Temporal lobe (tissue), 1 donor: ENCODE results near the gene ZSWIM3. TPM values are rescaled to one million over a fixed set of nuclear protein-coding genes. Genes with fewer than 3 reads are reported as not detected.

Experiments used
- total RNA-seq: library from RNA; depleted of rRNA; stranded (reverse); fragments of >200 nt; gene quantifications from one replicate; pipeline ENCODE4 v1.2.3, GENCODE V29; 2014

ZSWIM3 gene
- total RNA-seq, 1 donor from 2014 or later = 8.6 TPM

Other genes starting within 250 kb of the ZSWIM3 start
- gene WFDC10A, start 227.9 kb upstream of the ZSWIM3 start, total RNA-seq = not detected
- gene WFDC9, start 226.3 kb upstream of the ZSWIM3 start, total RNA-seq = not detected
- not detected for gene WFDC11, start 187.4 kb upstream of the ZSWIM3 start, total RNA-seq
- not detected for gene WFDC13, start 155.6 kb upstream of the ZSWIM3 start, total RNA-seq
- not detected for gene WFDC10B, start 152.6 kb upstream of the ZSWIM3 start, total RNA-seq
- not detected for gene SPINT4, start 135.3 kb upstream of the ZSWIM3 start, total RNA-seq
- gene WFDC3, start 65.7 kb upstream of the ZSWIM3 start, total RNA-seq = 0.49 TPM
- 9.6 TPM for gene DNTTIP1, start 65.7 kb upstream of the ZSWIM3 start, total RNA-seq
- gene UBE2C, start 45.0 kb upstream of the ZSWIM3 start, total RNA-seq = 3.2 TPM
- gene TNNC2, start 30.3 kb upstream of the ZSWIM3 start, total RNA-seq = 0.25 TPM
- 12.3 TPM for gene SNX21, start 23.8 kb upstream of the ZSWIM3 start, total RNA-seq
- 23.1 TPM for gene ACOT8, start 222 bp upstream of the ZSWIM3 start, total RNA-seq
- gene ZSWIM1, start 23.6 kb downstream of the ZSWIM3 start, total RNA-seq = 3.4 TPM
- 0.25 TPM for gene SPATA25, start 30.0 kb downstream of the ZSWIM3 start, total RNA-seq
- 3.2 TPM for gene NEURL2, start 33.6 kb downstream of the ZSWIM3 start, total RNA-seq
- gene CTSA, start 33.7 kb downstream of the ZSWIM3 start, total RNA-seq = 10.3 TPM
- gene PLTP, start 54.5 kb downstream of the ZSWIM3 start, total RNA-seq = 18.2 TPM
- gene PCIF1, start 77.1 kb downstream of the ZSWIM3 start, total RNA-seq = 14.5 TPM
- 8.1 TPM for gene ZNF335, start 114.6 kb downstream of the ZSWIM3 start, total RNA-seq
- 0.25 TPM for gene MMP9, start 151.3 kb downstream of the ZSWIM3 start, total RNA-seq
- gene SLC12A5, start 171.6 kb downstream of the ZSWIM3 start, total RNA-seq = 17.2 TPM
- gene NCOA5, start 232.3 kb downstream of the ZSWIM3 start, total RNA-seq = 21.6 TPM